Right renal cortex interstitium (tissue), 3 donors: Measurements from ENCODE around the gene MAP3K13. TPM values are rescaled to one million over a fixed set of nuclear protein-coding genes. Genes with fewer than 3 reads are reported as not detected.
"Not testable (repeated sequence)": the region's sequence is repeated elsewhere in the genome, so short reads cannot be mapped to it uniquely, and the experiment has no call there.

Experiments used
- DNase-seq, 3 donors: peaks; one replicate each; pipeline ENCODE4 v3.0.0-alpha.2; 2013; ENCODE audit warnings: low read depth in 3 of 3, low spot score in 2 of 3
- polyA plus RNA-seq, 3 donors: library from polyadenylated mRNA; unstranded; fragments of 120-200 nt; gene quantifications; one replicate each; pipeline ENCODE4 v1.2.1, GENCODE V29; 2013; ENCODE audit not compliant: insufficient read length in 3 of 3

The MAP3K13 gene
- polyA plus RNA-seq, 3 donors: 48.0 to 51.2 (median 48.9) TPM

DNA sequence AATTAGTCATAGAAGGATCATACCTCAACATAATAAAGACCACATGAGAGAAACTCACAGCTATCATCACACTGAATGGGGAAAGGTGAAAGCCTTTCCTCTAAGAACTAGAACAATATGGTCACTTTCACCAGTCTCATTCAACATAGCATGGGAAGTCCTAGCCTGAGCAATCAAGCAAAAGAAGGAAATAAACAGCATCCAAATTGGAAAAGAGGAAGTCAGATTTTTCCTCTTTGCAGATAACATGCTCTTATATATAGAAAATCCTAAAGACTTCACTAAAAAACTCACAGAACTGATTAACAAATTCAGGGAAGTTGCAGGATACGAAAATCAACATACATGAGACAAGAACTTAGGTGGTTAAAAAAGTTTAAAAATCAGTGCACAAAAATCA lies 24.7 kb downstream of the MAP3K13 start:
- no peak for DNase-seq

DNA sequence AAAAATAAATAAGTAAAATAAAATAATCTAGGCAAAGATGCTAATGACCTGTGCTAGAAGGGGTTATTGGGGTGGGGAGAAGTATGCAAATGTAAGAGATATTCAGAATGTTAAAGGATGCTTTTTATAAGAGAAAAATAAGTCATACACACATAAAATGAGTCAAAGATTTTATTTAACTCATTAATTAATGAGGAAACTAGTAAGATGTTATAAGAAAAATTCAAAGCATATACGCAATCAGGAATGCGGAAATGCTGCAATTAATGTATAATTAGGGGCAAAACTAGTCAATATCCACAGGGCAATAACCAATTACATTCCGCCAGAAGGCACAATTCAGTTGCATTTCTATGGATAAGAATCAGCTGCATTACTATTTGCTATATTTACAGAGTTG lies 30.1 kb downstream of the MAP3K13 start:
- no peak for DNase-seq

DNA sequence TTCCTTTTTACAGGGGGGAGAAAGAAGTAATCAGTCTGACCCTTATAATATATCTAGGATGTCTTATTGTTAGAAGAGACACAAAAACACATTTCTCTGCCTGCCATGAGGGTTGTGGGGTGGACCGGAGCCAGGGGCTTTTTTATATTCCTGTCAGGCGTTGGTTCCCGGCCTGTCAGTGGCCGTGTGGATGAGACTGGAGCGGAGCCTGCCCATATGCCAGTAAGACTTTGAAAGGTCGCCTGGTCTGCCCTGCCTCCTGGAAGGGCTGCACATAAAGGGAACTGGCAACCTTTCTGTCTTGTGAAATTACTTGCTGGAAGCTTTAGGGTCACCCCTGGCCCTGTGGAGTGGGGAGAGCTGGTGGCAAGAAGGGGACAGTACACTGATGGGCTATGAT lies 34.7 kb downstream of the MAP3K13 start:
- DNase-seq: no peak

DNA sequence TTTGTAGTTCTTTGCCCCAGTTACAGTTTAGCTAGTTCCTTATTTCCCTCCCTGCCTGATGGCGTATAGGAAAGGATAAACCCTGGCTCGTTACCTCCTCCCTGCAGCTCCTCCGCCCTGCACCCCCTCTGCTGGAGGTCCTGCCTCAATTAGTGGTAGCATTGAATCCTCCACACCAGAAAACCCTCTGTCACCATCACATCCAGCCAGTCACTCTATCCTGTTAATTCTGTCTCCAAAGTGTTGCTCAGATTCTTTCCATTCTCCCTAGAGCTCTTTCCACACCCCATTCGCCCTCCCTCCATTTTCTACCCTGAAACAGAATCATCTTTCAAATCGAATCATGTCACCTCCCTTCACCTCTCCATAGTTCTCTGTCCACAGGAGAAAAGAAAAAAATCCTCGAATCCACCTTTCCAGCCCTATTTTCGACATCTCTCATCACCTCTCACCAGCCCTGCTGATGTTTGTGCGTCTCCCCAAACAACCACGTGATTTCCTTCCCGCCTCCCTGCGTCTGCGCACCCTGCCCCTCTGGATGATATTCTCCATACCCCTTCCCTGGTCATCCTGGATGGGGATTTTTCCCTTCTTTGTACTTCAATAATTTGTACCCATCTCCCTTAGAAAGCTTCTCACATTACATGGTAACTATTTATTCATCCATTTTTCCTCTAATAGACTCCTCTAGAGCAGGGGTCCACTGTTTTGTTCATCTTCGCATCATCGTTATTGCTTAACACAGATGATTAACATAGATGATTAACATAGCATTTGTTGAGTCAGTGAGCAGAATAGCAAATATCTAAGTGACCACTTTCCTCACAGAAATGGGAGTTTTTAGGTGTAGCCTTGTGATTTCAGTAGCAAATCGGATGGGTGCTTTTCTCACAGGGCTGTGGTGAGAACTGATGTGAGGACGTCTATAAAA lies 37.1 kb downstream of the MAP3K13 start:
- DNase-seq: no peak

DNA sequence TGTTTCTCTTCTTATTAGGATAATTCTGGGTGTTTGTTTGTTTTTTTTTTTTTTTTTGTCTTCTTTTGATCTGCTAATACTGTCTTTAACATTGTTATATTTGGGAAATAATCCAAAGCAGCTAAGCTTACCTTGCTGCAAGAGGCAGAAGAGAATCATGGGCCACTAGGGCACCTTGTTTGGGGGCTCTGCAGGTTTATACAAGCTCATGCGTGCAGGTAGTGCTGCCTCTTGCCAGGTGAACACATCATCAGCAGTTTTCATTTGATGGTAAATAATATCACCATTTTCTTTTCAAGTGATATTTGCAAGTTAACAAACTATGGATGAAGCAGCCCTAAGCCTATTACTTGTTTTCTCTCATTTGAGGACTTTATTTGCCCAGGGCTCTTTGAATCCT lies 37.9 kb downstream of the MAP3K13 start:
- DNase-seq: no peak

DNA sequence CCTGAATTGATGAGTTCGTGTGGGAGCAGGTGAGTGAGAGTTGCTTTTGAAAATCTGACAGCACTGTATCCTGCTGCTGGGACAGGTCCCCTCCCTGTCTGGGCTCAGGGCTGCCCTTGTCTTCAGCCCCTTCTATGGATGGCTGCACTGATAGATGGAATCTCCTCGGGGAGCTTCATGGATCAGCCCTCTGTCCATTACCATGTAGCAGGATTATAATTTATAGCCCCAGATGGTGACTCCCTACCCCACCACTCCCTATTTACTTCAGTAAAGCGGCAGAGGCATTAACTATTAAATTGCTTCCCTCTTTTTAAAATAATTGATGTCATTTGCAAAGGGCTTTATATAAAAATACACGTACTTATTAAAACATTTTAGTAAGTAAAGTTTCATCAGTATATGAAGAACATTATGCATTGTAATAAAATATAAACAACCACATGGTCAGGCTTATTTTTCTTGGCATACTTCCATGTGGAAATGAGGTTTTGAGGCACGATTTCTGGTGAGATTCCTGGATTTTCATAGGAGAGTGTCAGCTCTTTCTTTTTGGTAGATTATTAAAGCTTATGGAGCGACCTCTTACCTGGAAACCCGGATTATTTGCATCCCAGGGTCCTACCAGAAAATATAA lies 38.5 kb downstream of the MAP3K13 start:
- no peak for DNase-seq

DNA sequence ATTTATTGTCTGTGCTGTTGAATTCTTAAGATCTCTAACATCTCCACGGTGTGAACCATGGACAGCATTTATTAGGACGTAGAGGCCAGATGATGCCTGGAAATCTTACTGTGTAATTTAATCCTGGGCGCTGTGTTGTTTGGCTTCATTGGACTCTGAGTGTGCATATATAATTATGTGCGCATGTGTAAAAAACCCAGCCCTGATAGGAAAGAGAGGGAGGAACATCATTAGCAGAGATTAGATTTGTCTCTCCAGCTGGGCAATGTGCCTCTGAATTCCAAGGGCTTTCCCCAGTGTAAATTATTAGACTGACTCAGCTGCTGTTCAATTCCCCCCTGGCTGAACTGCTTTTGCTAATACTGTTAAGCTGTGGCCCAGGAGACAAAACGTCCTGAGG lies 39.6 kb downstream of the MAP3K13 start:
- no peak for DNase-seq

DNA sequence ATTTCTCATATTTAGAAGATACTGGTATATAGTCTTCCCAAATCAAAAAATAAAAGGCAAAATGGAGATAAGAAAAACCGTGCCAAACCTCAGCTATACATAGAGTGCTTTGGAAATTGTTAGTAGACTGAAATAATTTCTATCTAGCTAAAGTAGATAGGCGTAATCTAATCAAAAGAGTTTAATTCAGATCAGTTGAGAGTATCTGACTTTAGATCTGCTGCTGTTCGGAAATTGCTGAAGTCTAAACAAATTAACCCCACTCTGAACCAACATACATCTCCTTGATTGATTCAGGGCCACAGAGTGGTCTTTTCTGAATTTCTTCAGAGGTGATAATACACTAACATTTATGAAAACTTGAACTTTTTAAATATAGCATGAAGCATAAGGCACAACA lies 40.1 kb downstream of the MAP3K13 start:
- DNase-seq: no peak

DNA sequence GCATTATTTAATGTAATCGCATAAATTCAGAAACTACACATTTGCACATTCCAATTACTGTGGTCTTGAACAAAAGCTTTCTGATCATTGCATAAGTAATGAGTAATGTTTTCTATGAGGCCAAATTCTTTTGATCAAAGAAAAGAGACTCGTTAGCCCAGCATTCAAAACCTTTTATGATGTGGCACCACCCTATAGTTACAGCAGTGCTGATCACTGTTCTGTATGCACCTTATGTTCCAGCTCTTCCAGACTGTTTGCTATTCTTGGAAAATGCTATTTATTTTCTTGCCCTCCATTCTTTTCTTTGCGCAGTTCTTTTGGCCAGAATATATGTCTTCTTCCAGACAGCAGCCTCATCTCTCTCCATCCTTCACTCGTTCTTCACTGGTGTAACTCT lies 42.3 kb downstream of the MAP3K13 start:
- DNase-seq: no peak

DNA sequence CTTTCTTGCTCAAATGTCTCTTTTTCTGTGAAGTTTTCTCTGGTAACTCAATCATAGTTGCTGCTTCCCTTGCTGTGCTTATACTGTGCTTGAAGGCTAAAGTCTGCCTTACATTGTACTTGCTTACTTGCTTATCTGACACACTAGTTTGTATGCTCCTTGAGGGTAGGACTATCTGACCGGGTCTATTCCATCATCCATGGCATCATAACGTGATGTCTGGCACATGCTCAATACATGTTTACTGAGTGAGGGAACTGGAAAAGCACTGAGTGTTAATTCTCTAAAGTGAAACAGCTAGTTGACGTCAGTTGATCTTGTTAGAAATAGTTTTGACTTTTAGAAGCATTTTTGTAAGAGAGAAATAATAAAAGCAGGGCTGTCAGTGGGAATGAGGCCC lies 42.7 kb downstream of the MAP3K13 start:
- DNase-seq: no peak

DNA sequence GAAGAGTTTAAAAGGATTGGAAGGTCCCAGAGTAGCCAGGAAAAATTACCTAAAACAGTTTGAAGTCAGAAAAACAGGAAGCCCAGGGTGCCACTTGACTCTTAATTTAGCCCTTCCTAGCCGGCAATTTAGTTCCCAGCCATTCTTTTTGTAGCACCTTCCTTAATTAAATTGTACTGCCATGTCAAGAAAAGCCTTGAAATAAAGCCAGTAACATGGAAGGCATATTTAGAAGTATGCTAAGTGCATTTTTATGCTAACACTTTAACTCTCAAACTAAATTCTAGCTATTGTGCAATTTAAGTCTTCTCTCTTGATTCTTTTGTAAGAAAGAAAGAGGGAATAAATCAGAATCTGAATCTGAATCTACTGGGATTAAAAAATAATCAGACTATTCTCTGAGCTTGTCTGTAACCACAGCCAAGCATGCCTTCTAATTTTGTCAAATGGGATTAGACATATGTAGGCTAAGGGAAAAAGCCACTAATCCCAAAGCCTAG lies 43.2 kb downstream of the MAP3K13 start:
- no peak for DNase-seq

DNA sequence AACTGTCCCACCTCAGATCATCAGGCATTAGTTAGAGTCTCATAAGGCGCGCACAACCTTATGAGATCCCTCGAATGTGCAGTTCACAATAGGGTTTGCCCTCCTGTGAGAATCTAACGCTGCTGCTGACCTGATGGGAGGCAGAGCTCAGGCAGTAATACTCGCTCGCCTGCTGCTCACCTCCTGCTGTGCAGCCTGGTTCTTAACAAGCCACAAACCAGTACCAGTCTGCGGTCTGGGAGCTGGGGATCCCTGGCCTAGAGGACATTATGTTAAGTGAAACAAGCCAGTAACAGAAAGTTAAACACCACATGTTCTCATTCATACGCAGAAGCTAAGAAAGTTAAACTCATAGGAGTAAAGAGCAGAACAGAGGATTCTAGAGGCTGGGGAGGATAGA lies 47.0 kb downstream of the MAP3K13 start:
- no peak for DNase-seq

DNA sequence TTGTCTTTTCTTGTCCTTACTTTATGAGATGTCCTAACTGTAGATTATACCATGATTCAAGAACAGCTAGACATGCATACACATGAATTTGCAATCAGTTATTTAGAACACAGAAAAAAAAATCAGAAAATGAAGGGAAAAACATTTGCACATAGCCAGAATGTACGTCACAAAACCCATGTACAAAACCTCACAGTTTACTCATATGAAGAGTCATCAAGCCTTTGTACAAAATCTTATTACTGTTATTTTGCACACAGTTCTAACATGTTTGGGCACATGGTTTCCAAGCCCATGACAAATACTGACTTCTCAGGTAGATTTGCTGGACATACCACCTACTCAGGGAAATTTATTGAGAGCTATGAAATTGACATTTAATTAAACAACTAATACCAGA lies 48.2 kb downstream of the MAP3K13 start:
- no peak for DNase-seq

DNA sequence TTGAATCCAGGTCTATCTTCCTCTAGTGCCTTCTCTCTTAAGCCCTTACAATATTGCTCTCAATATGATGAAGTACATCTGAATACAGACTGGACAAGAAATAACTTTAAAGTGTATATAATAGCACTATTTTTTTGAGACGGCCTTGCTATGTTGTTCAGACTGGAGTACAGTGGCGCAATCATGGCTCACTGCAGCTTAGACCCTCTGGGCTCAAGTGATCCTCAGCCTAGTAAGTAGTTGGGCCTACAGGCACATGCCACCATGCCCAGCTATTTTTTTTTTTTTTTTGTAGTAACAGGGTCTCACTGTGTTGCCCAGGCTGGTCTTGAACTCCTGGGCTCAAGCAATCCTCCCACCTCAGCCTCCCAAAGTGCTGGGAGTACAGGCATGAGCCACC lies 53.6 kb downstream of the MAP3K13 start:
- no peak for DNase-seq

DNA sequence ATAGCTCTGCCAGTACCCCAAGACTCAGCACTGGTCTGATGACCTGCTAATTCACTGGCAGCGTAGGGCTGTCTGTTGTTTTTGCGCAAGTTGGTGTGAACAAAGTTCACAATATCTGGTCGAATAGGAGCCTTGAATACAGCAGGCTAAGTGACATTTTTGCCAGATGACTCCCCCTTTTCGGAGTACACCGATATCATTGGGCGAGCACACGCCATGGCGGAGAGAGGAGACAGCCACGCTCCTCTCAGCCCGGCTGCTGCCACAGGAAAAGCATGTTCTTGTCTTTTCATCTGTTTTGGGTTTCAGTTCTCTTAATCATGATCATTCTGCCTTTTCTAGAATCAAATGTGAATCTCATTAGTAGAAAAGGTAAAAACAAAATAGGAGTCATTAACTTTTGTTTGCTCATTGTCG lies 55.6 kb downstream of the MAP3K13 start:
- DNase-seq: not testable (repeated sequence)

DNA sequence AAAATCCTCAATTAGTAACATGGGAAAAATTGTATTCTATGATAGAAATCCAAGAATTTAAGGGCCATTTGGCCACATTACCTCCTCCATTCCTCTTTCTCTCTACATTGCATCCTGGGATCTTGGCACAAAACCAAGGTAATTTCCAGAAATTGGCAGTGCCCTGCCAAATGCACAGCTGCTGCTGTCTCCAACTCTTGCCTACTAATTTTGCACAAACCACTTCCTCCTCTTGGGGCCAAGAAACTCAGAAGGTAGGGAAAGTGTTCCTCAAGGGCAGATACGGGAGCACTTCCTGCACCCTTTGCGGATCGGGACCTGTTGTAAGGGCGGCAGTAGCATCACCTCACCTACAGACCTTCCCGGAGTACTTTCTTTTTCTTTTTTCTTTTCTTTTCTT lies 57.8 kb downstream of the MAP3K13 start:
- no peak for DNase-seq

DNA sequence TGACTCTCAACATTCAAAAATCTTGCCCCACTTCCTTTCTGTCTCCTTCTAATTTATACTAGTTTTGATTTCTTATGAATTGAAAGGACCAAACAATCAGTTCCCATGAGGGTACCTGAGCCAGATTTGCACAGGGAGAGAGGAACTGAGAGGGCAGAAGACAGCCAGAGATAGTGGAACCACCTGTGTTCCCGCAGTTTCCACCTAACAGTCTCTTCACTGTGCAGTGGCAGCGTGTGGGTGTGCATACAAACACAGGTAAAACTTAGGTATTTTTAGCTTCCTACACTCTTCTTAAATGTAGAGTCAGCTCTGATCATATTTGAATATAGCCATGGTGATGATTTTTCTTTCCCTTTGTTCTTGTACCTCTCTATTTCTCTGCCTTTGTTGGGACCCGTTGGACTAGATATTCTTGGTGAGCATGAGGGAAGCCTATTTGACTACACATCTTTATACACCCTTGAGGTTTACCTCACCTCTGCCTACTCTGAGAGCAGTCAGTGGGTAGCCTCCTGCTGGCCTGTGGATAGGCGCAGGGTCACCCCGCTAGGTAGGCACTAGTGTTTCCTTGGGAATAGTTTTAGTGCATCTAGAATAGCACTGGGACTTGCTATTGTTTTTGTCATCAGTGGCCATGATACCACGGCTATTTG lies 58.8 kb downstream of the MAP3K13 start:
- DNase-seq: no peak

DNA sequence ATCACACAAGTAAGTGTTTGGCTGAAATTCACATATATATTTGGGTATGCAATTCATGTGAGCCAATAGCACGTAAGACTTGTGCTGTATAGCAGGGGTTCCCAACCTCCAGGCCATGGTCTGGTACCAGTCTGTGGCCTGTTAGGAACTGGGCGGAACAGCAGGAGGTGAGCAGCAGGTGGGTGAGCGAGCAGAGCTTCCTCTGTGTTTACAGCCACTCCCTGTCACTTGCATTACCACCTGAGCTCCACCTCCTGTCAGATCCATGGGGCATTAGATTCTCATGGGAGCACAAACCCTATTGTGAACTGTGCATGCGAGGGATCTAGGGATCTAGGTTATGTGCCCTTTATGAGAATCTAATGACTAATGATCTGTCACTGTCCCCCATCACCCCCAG lies 59.7 kb downstream of the MAP3K13 start:
- no peak for DNase-seq

DNA sequence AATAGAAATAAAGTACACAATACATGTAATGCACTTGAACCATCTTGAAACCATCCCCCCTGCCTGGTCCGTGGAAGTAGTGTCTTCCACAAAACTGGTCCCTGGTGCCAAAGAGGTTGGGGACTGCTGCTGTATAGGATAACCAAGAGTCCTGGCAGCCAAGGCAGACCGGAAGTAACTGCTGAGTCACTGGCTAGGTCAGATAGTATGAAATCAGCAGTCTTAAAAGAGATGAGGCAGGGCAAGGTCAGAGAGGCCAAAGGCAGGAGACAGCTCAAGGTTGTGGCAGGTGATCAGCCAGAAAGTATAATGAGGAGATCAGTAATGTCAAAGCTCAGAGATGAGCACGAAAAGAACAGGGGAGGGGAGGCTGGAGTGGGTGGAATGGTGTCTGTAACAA lies 60.2 kb downstream of the MAP3K13 start:
- DNase-seq: no peak

DNA sequence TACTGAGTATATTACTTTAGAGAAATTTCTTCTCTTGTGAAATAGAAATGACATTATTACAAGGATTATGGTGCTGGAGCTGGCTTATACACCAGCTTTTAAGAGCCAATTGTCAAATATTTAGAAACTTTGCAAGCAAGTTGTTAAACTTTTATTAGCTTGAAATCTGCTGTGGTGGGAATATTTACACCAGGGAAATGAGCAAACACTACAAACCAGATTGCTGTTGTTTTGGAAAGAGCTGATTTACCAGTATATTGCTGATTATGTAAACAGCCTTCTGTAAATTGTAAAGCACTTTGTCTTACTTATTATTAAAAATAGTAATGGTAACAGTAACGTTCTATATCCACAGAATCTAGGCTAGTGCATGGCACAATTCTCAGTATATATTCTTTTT lies 61.5 kb downstream of the MAP3K13 start:
- no peak for DNase-seq

DNA sequence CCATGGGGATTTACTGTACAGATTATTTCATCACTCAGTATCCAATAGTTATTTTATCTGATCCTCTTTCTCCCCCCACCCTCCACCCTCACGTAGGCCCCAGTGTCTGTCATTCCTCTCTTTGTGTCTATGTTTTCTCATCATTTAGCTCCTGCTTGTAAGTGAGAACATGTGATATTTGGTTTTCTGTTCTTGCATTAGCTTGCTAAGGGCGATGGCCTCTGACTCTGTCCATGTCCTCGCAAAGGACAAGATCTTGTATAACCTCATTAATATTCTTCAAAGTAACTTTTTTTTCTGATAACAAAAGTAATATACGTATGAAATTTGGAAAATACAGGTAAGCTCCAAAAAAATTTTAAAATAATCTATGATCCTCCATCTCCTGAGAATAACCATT lies 67.4 kb downstream of the MAP3K13 start:
- no peak for DNase-seq
